GM12878 (cell line): ENCODE results near the gene ACAT2. TPM values are rescaled to one million over a fixed set of nuclear protein-coding genes. Genes with fewer than 3 reads are reported as not detected.

ENCODE experiments used
- ATAC-seq: fragments of 200-7000 bp; cut with Tn5 transposase; 3 replicates; pipeline ENCODE4 v1.9.1; 2020; ENCODE audit warnings: mild to moderate bottlenecking, moderate library complexity
- BruUV-seq: library from RNA; stranded (reverse); fragments of 400-500 nt; replicated peaks from 2 replicates; lab custom pipeline; 2021; lab: Mats Ljungman, UMichigan
- CTCF ChIA-PET: fragments of 300-600 bp; sonication (Branson Sonifier 250); formaldehyde crosslinking; extraction: SDS; loops from one replicate; lab custom pipeline; 2021; ENCODE audit warnings: inconsistent platforms; lab: Yijun Ruan, JAX
- POLR2A ChIA-PET: fragments of 350-600 bp; formaldehyde crosslinking; extraction: SDS; loops from one replicate; lab custom pipeline; 2021; ENCODE audit warnings: inconsistent platforms; lab: Charles Lee
- RAD21 ChIA-PET: fragments of 300-600 bp; sonication (Branson Sonifier 250); formaldehyde crosslinking; loops from one replicate; lab custom pipeline; 2023; ENCODE audit warnings: antibody characterized with exemption; ENCODE audit not compliant: unreplicated experiment; lab: Charles Lee
- SMC1A ChIA-PET: fragments of 300-600 bp; sonication (Branson Sonifier 250); formaldehyde crosslinking; loops from one replicate; lab custom pipeline; 2023; ENCODE audit not compliant: unreplicated experiment, uncharacterized antibody; lab: Charles Lee
- DNase-seq: peaks from one replicate; pipeline ENCODE4 v3.0.0-alpha.2; 2011; ENCODE audit warnings: low read depth, low spot score
- FAIRE-seq: peaks from 3 replicates; lab custom pipeline; 2011; peaks lifted over from hg19 to GRCh38; lab: Jason Lieb, UNC
- H2AFZ ChIP-seq: 2 replicates; pipeline ENCODE4 v1.6.0; 2011; ENCODE audit warnings: low read depth, low read length, control low read depth; ENCODE audit not compliant: control insufficient read depth
- H3K27ac ChIP-seq: 2 replicates; pipeline ENCODE4 v1.5.1; 2011; ENCODE audit warnings: control low read depth; ENCODE audit not compliant: control insufficient read depth, insufficient read depth
- H3K27me3 ChIP-seq, 2 experiments: replicated peaks in 1 of 2; 2 replicates each; pipeline versions ENCODE4 v1.6.0 to v1.6.1; 2011; ENCODE audit warnings: low read length in 1 of 2; ENCODE audit not compliant: control insufficient read depth in 2 of 2, insufficient read depth in 2 of 2
- H3K36me3 ChIP-seq, 2 experiments: 2 replicates each; pipeline ENCODE4 v1.5.1; 2011; ENCODE audit warnings: low read length in 1 of 2; ENCODE audit not compliant: control insufficient read depth in 2 of 2, insufficient read depth in 2 of 2
- H3K4me1 ChIP-seq: 2 replicates; pipeline ENCODE4 v1.6.1; 2011; ENCODE audit warnings: mild to moderate bottlenecking, low read length, moderate library complexity, mixed read lengths; ENCODE audit not compliant: control insufficient read depth, insufficient read depth
- H3K4me2 ChIP-seq: 2 replicates; pipeline ENCODE4 v1.6.0; 2011; ENCODE audit warnings: control low read depth; ENCODE audit not compliant: control insufficient read depth, insufficient read depth
- H3K4me3 ChIP-seq: fragments of 200-600 bp; sonication (generic); 2 replicates; pipeline ENCODE4 v1.5.1; 2016
- H3K79me2 ChIP-seq: 2 replicates; pipeline ENCODE4 v1.6.0; 2011; ENCODE audit warnings: low read length; ENCODE audit not compliant: control insufficient read depth, insufficient read depth
- H3K9ac ChIP-seq: 2 replicates; pipeline ENCODE4 v1.8.0; 2011; ENCODE audit warnings: low read length, control low read depth, mixed read lengths; ENCODE audit not compliant: control insufficient read depth, insufficient read depth
- H3K9me3 ChIP-seq: replicated peaks from 3 replicates; pipeline ENCODE4 v1.5.1; 2011; ENCODE audit warnings: mild to moderate bottlenecking, low read length; ENCODE audit not compliant: control insufficient read depth, insufficient read depth
- H4K20me1 ChIP-seq: 2 replicates; pipeline ENCODE4 v1.6.0; 2011; ENCODE audit not compliant: control insufficient read depth, insufficient read depth
- ATF7 ChIP-seq: fragments of 450-650 bp; IDR thresholded peaks from 2 replicates; pipeline ENCODE4 v1.6.1; 2016; ENCODE audit warnings: low read depth, mild to moderate bottlenecking
- BCLAF1 ChIP-seq: fragments of 450-650 bp; IDR thresholded peaks from 2 replicates; pipeline ENCODE4 v1.6.1; 2017; ENCODE audit warnings: antibody characterized with exemption, mild to moderate bottlenecking, moderate library complexity
- CBFB ChIP-seq: IDR thresholded peaks from 2 replicates; pipeline ENCODE4 v1.6.1; 2016; ENCODE audit warnings: antibody characterized with exemption, low read depth
- CHD4 ChIP-seq: fragments of 200-600 bp; sonication (generic); IDR thresholded peaks from 2 replicates; pipeline ENCODE4 v1.6.1; 2016; ENCODE audit warnings: mild to moderate bottlenecking
- CUX1 ChIP-seq: IDR thresholded peaks from 2 replicates; pipeline ENCODE4 v1.6.1; 2012; ENCODE audit warnings: improper control_type of control experiment, low read depth, low read length; ENCODE audit not compliant: insufficient replicate concordance
- DPF2 ChIP-seq: fragments of 450-650 bp; IDR thresholded peaks from 2 replicates; pipeline ENCODE4 v1.6.1; 2017; ENCODE audit warnings: mild to moderate bottlenecking
- ESRRA ChIP-seq: IDR thresholded peaks from 2 replicates; pipeline ENCODE4 v1.6.1; 2012; ENCODE audit warnings: mild to moderate bottlenecking, low read length, improper control_type of control experiment
- HDAC2 ChIP-seq: fragments of 200-600 bp; sonication (generic); IDR thresholded peaks from 2 replicates; pipeline ENCODE4 v1.6.1; 2017
- IKZF2 ChIP-seq, 2 experiments: fragments of 450-650 bp; IDR thresholded peaks; 2 replicates each; pipeline ENCODE4 v1.6.1; 2017; ENCODE audit warnings: mild to moderate bottlenecking in 2 of 2, moderate library complexity in 2 of 2
- IRF4 ChIP-seq: IDR thresholded peaks from 2 replicates; pipeline ENCODE4 v1.6.1; 2011; ENCODE audit warnings: low read depth, low read length
- JUNB ChIP-seq: IDR thresholded peaks from 2 replicates; pipeline ENCODE4 v1.6.1; 2016; ENCODE audit warnings: antibody characterized with exemption, mild to moderate bottlenecking
- JUND ChIP-seq: IDR thresholded peaks from 2 replicates; pipeline ENCODE4 v1.6.1; 2012; ENCODE audit warnings: low read depth, mild to moderate bottlenecking, low read length, improper control_type of control experiment, moderate library complexity
- NBN ChIP-seq: fragments of 450-650 bp; IDR thresholded peaks from 2 replicates; pipeline ENCODE4 v1.6.1; 2016
- NFYA ChIP-seq: IDR thresholded peaks from 2 replicates; pipeline ENCODE4 v1.6.1; 2011; ENCODE audit warnings: low read depth, mild to moderate bottlenecking, low read length, improper control_type of control experiment, borderline replicate concordance
- YBX1 ChIP-seq: fragments of 450-650 bp; IDR thresholded peaks from 2 replicates; pipeline ENCODE4 v1.6.1; 2016; ENCODE audit warnings: antibody characterized with exemption
- ZNF207 ChIP-seq: fragments of 450-650 bp; IDR thresholded peaks from 2 replicates; pipeline ENCODE4 v1.6.1; 2014; ENCODE audit warnings: antibody characterized with exemption, mild to moderate bottlenecking, borderline replicate concordance
- ZNF384 ChIP-seq: IDR thresholded peaks from 2 replicates; pipeline ENCODE4 v1.6.1; 2012; ENCODE audit warnings: low read depth, mild to moderate bottlenecking, low read length, improper control_type of control experiment, borderline replicate concordance
- WGBS: methylation state at CpG from one replicate; pipeline ENCODE4 v1.1.6; 2016; ENCODE audit warnings: low lambda C conversion rate; ENCODE audit not compliant: insufficient replicate concordance, insufficient coverage; ENCODE audit errors: missing lambda C conversion rate; 5-methylcytosine and 5-hydroxymethylcytosine counted together
- in situ Hi-C: fragments of 300-500 bp; cut with MboI; formaldehyde crosslinking; loops from 9 replicates; pipeline ENCODE4 v1.14.3; 2018; ENCODE audit warnings: mixed read lengths
- intact Hi-C: fragments of 100-400 bp; cut with micrococcal nuclease; formaldehyde crosslinking; loops from one replicate; pipeline ENCODE4 v1.14.2; 2022; ENCODE audit not compliant: unreplicated experiment
- polyA plus RNA-seq, 11 experiments: library from polyadenylated mRNA; depleted of rRNA in 4 of 11; unstranded in 6 of 11; stranded (reverse) in 5 of 11; fragments of >200 nt; fragmentation: Nextera tagmentation in 4 of 11; fragmentation: Illumina TruSeq in 1 of 11; extraction: Ambion mirVana in 4 of 11; extraction: Trizol in 1 of 11; gene quantifications; 1 replicate in 1 of 11; 2 replicates in 10 of 11; pipeline versions ENCODE4 v1.2.1 to v1.2.3, GENCODE V29; 2011 to 2016; ENCODE audit warnings: inconsistent platforms in 2 of 11, missing spikeins in 2 of 11, low read depth in 1 of 11
- total RNA-seq, 4 experiments: library from RNA; depleted of rRNA in 3 of 4; stranded (reverse); fragments of >200 nt in 3 of 4; fragmentation: Illumina TruSeq in 1 of 4; extraction: Trizol in 1 of 4; gene quantifications; 2 replicates each; pipeline versions ENCODE4 v1.2.1 to v1.2.3, GENCODE V29; 2013 to 2021

The ACAT2 gene
- total and polyA plus RNA-seq, 10 of the 15 experiments (the other 5 are each of a cell fraction or from before 2014, with no cell fraction given): 87.9 to 257 (median 132) TPM

GRCh38 chr6:159726255-159726917 is 35.5 kb upstream of the ACAT2 start:
- H3K9ac ChIP-seq: peak overlapping the region; percentile 93
- peak overlapping the region; percentile 91 for H3K4me3 ChIP-seq
- ChIA-PET CTCF (interaction anchor here (0.6 to 5.4 kb wide), 13 partner anchors 8 to 137 kb away, joined by 3 to 27 read pairs (median 4); partner anchors contain the start of genes ACAT2, SOD2 and TCP1), POLR2A (interaction anchor here (0.6 to 6.8 kb wide), 17 partner anchors 8 to 257 kb away, joined by 3 to 85 read pairs (median 5); partner anchors contain the start of genes ACAT2, MRPL18, SOD2 and TCP1), RAD21 (interaction anchor here (0.8 to 5.1 kb wide), 7 partner anchors 31 to 620 kb away, joined by 3 to 52 read pairs (median 6); partner anchors contain the start of genes ACAT2, MRPL18 and TCP1), SMC1A (interaction anchor here (0.9 to 11.1 kb wide), 7 partner anchors 12 to 256 kb away, joined by 3 to 108 read pairs (median 10); partner anchors contain the start of genes ACAT2, MRPL18, SOD2 and TCP1)
- ATAC-seq: peak; percentile 26
- intact Hi-C loops: loop anchor here (2.0 to 5.0 kb wide), 2 partner anchors 34 to 206 kb away; partner anchors contain the start of gene SOD2
- peak overlapping the region; percentile 68 for H2AFZ ChIP-seq
- FAIRE-seq: no peak
- no peaks in the 10 kb centered on the region for H3K27me3 ChIP-seq
- no peaks in the 10 kb centered on the region for H3K36me3 ChIP-seq
- H4K20me1 ChIP-seq: no peaks in the 10 kb centered on the region
- no peaks in the 10 kb centered on the region for H3K4me1 ChIP-seq
- H3K9me3 ChIP-seq: no peaks in the 10 kb centered on the region; the same call in 2 of the 3 replicates
- peaks cover 81% of the 10 kb centered on the region for H3K79me2 ChIP-seq
- H3K4me2 ChIP-seq: peak overlapping the region; percentile 66
- in situ Hi-C loops: no loop called here
- BruUV-seq: TSS peak; percentile 84
- H3K27ac ChIP-seq: peak overlapping the region; percentile 97
- no peak for DNase-seq
- WGBS: 2% methylated on average over 30 of the region's 30 CpGs
- TF ChIP-seq ZNF384 (no peak), HDAC2 (no peak), CBFB (peak; percentile 65; the same call in 1 of the 2 replicates), NFYA (no peak), BCLAF1 (no peak), IKZF2 (IDR thresholded peaks at IDR 0.05) (no peak; a peak in 1 of 4 replicates), JUNB (no peak), ZNF207 (no peak), JUND (no peak), ESRRA (no peak), CHD4 (no peak), IRF4 (no peak), DPF2 (0 out of 2 replicates have a peak, but pooled peaks have one; percentile 58), NBN (no peak), CUX1 (no peak), YBX1 (no peak), ATF7 (0 out of 2 replicates have a peak, but pooled peaks have one; percentile 30)
